ENCODE results near the gene GVQW3. TPM values are rescaled to one million over a fixed set of nuclear protein-coding genes. Genes with fewer than 3 reads are reported as not detected.

The GVQW3 gene
- total and polyA plus RNA-seq, 4 donors = 0.53 to 7.0 (median 1.6) TPM

DNA sequence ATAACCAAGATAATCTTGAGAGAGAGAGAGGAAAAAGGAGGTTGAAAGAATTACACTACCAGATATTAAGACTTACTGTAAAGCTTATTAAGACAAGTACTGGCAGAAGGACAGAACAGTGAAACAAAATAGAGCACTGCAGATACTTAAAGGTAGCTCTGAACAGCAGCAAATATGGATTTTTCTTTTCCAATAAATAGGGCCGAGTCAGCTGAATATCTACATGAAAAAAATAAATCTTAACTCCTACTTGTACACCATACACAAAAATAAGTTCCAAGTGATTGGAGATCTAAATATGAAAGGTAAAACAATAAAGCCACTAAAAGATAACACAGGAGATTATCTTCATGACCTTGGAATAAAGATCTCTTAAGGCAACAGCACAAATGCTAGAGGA, 12.6 kb upstream of the GVQW3 start:
- Histone ChIP-seq H3K36me3 (ENCODE audit: control insufficient read depth in 4 of 4, insufficient read depth in 4 of 4, low read length in 4 of 4) (peaks cover 0 to 2% (median 0%) of the 10 kb centered on the region in 4 donors), H3K4me1 (ENCODE audit: control insufficient read depth in 5 of 5, insufficient read depth in 5 of 5, low read length in 5 of 5) (peaks cover 0 to 11% (median 4%) of the 10 kb centered on the region in 5 donors), H3K9ac (ENCODE audit: insufficient read depth in 1 of 2, low read length in 2 of 2) (no peak overlapping the region), H3K27me3 (ENCODE audit: control insufficient read depth in 3 of 3, insufficient read depth in 3 of 3, low read length in 2 of 3) (no peaks in the 10 kb centered on the region), H3K9me3 (ENCODE audit: control insufficient read depth in 4 of 4, insufficient read depth in 3 of 4, low read length in 3 of 4) (no peaks in the 10 kb centered on the region), H3K27ac (ENCODE audit: low read depth in 1 of 2, low read length in 1 of 2) (no peak overlapping the region), H3K4me3 (no peak overlapping the region)
- WGBS, 2 donors = 61 to 84% methylated on average over 1 of the region's 1 CpG
- TF ChIP-seq, protein P1, sequence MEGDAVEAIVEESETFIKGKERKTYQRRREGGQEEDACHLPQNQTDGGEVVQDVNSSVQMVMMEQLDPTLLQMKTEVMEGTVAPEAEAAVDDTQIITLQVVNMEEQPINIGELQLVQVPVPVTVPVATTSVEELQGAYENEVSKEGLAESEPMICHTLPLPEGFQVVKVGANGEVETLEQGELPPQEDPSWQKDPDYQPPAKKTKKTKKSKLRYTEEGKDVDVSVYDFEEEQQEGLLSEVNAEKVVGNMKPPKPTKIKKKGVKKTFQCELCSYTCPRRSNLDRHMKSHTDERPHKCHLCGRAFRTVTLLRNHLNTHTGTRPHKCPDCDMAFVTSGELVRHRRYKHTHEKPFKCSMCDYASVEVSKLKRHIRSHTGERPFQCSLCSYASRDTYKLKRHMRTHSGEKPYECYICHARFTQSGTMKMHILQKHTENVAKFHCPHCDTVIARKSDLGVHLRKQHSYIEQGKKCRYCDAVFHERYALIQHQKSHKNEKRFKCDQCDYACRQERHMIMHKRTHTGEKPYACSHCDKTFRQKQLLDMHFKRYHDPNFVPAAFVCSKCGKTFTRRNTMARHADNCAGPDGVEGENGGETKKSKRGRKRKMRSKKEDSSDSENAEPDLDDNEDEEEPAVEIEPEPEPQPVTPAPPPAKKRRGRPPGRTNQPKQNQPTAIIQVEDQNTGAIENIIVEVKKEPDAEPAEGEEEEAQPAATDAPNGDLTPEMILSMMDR (IDR thresholded peaks at IDR 0.05; ENCODE audit: control extremely low read depth, extremely low read depth) = no peak
- DNase-seq (no peak), ATAC-seq (ENCODE audit: insufficient read depth, low FRiP score) (no peak)

DNA sequence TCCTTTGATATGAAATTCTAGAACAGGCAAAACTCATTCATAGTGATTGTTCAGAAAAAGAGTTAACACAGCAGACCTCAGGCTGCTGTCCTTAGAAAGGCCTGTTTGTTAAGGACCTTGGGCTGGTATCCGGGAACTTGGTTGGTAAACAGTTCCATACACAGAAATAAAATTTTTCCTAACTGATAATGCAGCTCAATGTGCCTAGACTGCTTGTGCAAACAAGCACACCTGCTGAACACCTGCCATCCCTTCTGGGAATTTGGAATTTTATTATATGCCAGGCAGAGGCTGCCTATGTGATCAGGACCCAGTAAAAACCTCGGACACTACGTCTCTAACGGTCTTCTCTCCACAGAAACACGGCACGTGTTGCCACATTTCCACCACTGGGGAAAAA, 11.7 kb upstream of the GVQW3 start:
- Histone ChIP-seq H3K4me1 (ENCODE audit: control insufficient read depth in 5 of 5, insufficient read depth in 5 of 5, low read length in 5 of 5) (peaks cover 0 to 11% (median 6%) of the 10 kb centered on the region in 5 donors), H3K27me3 (ENCODE audit: control insufficient read depth in 3 of 3, insufficient read depth in 3 of 3, low read length in 2 of 3) (no peaks in the 10 kb centered on the region), H3K9ac (ENCODE audit: insufficient read depth in 1 of 2, low read length in 2 of 2) (no peak overlapping the region), H3K27ac (ENCODE audit: low read depth in 1 of 2, low read length in 1 of 2) (no peak overlapping the region), H3K9me3 (ENCODE audit: control insufficient read depth in 4 of 4, insufficient read depth in 3 of 4, low read length in 3 of 4) (no peaks in the 10 kb centered on the region), H3K36me3 (ENCODE audit: control insufficient read depth in 4 of 4, insufficient read depth in 4 of 4, low read length in 4 of 4) (peaks cover 0 to 2% (median 0%) of the 10 kb centered on the region in 4 donors), H3K4me3 (no peak overlapping the region)
- 85 to 86% methylated on average over 6 of the region's 6 CpGs for WGBS, 2 donors
- ATAC-seq (ENCODE audit: insufficient read depth, low FRiP score) = no peak
- DNase-seq = no peak
- TF ChIP-seq, protein P1 (IDR thresholded peaks at IDR 0.05; ENCODE audit: control extremely low read depth, extremely low read depth) = no peak

DNA sequence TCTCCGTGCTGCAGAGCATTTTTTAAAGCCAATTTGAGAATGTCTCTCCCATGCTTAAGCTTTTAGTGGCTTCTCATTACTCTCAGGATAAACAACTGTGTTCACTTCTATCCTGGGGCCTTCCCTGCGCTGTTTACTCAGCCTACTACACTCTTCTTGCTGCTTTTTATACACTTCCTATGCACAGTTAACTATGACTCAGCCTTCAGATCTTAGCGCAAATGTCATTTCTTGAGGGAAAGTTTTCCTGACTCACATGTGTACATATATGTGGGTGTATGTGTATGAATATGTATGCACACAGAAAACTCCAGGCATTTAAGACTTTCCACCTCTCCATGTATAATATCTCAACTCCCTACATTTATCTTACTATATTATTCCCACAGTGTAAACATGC, 10.0 kb upstream of the GVQW3 start:
- H3K9ac ChIP-seq (ENCODE audit: insufficient read depth in 1 of 2, low read length in 2 of 2) = no peak overlapping the region
- 22 to 26% methylated on average over 3 of the region's 3 CpGs for WGBS, 2 donors
- ATAC-seq (ENCODE audit: insufficient read depth, low FRiP score) (peak; percentile 34), DNase-seq (no peak)
- H3K9me3 ChIP-seq (ENCODE audit: control insufficient read depth in 4 of 4, insufficient read depth in 3 of 4, low read length in 3 of 4) = no peaks in the 10 kb centered on the region
- no peaks in the 10 kb centered on the region for H3K27me3 ChIP-seq (ENCODE audit: control insufficient read depth in 3 of 3, insufficient read depth in 3 of 3, low read length in 2 of 3)
- TF ChIP-seq, protein P1 (IDR thresholded peaks at IDR 0.05; ENCODE audit: control extremely low read depth, extremely low read depth) = no peak
- H3K4me1 ChIP-seq (ENCODE audit: control insufficient read depth in 5 of 5, insufficient read depth in 5 of 5, low read length in 5 of 5) = peaks cover 0 to 15% (median 4%) of the 10 kb centered on the region in 5 donors
- H3K36me3 ChIP-seq (ENCODE audit: control insufficient read depth in 4 of 4, insufficient read depth in 4 of 4, low read length in 4 of 4) = no peaks in the 10 kb centered on the region
- no peak overlapping the region for H3K4me3 ChIP-seq
- H3K27ac ChIP-seq (ENCODE audit: low read depth in 1 of 2, low read length in 1 of 2) = no peak overlapping the region

Data from lung (tissue), 12 donors.